ENCODE measurements around the gene ST3GAL4.

- no peak for TF ChIP-seq POLR2AphosphoS5 (IDR thresholded peaks at IDR 0.05; ENCODE audit: low read depth, low read length)
- TF ChIP-seq POLR2A (IDR thresholded peaks at IDR 0.05; ENCODE audit: low read depth, low read length) = no peak
These were observed 91.1 kb downstream of the ST3GAL4 start for GRCh38 chr11:126446581-126446980.

All from GM12892 (cell line).